DND-41 (cell line): ENCODE results near the gene NHEJ1.

Source experiments
- ATAC-seq: fragments of 200-7000 bp; cut with Tn5 transposase; 3 replicates; pipeline ENCODE4 v1.9.1; 2021; ENCODE audit warnings: low read depth; ENCODE audit not compliant: insufficient read depth
- DNase-seq: peaks from one replicate; pipeline ENCODE4 v3.0.0-alpha.2; 2020
- H2AFZ ChIP-seq: 2 replicates; pipeline ENCODE4 v1.6.0; 2012; ENCODE audit warnings: low read depth, low read length
- H3K27ac ChIP-seq: 2 replicates; pipeline ENCODE4 v1.5.1; 2012; ENCODE audit warnings: low read length, inconsistent platforms
- H3K27me3 ChIP-seq: fragments of 200-600 bp; sonication (generic); 2 replicates; pipeline ENCODE4 v1.6.0; 2012; ENCODE audit warnings: low read length, mild to moderate bottlenecking, inconsistent platforms; ENCODE audit not compliant: insufficient read depth, poor library complexity
- H3K36me3 ChIP-seq: 2 replicates; pipeline ENCODE4 v1.5.1; 2012; ENCODE audit warnings: low read length, inconsistent platforms; ENCODE audit not compliant: insufficient read depth
- H3K4me1 ChIP-seq: 2 replicates; pipeline ENCODE4 v1.5.1; 2012; ENCODE audit warnings: mild to moderate bottlenecking, low read length; ENCODE audit not compliant: insufficient read depth
- H3K4me2 ChIP-seq: 2 replicates; pipeline ENCODE4 v1.6.0; 2012; ENCODE audit warnings: mild to moderate bottlenecking, moderate library complexity, low read length, inconsistent platforms; ENCODE audit not compliant: insufficient read depth
- H3K4me3 ChIP-seq, 2 experiments: fragments of 200-600 bp in 1 of 2; shearing (Covaris generic) in 1 of 2; 2 replicates each; pipeline ENCODE4 v1.5.1; 2012 to 2016; ENCODE audit warnings: inconsistent platforms in 2 of 2, low read length in 2 of 2, mild to moderate bottlenecking in 2 of 2, low read depth in 1 of 2, moderate library complexity in 1 of 2
- H3K79me2 ChIP-seq: 2 replicates; pipeline ENCODE4 v1.6.0; 2012; ENCODE audit warnings: low read length, inconsistent platforms; ENCODE audit not compliant: insufficient read depth
- H3K9ac ChIP-seq: 2 replicates; pipeline ENCODE4 v1.6.0; 2012; ENCODE audit warnings: low read depth, mild to moderate bottlenecking, inconsistent platforms, low read length, moderate library complexity
- H3K9me3 ChIP-seq: 2 replicates; pipeline ENCODE4 v1.5.1; 2012; ENCODE audit warnings: low read length, moderate library complexity, mild to moderate bottlenecking, inconsistent platforms; ENCODE audit not compliant: insufficient read depth, severe bottlenecking
- H4K20me1 ChIP-seq: 2 replicates; pipeline ENCODE4 v1.6.0; 2012; ENCODE audit warnings: low read length; ENCODE audit not compliant: insufficient read depth
- CTCF ChIP-seq: IDR thresholded peaks from 2 replicates; pipeline ENCODE4 v1.5.1; 2012; ENCODE audit warnings: borderline replicate concordance, low read length, moderate library complexity, mild to moderate bottlenecking; ENCODE audit not compliant: poor library complexity, severe bottlenecking; ENCODE audit errors: extremely low read depth
- EZH2 ChIP-seq: IDR thresholded peaks from 3 replicates; pipeline ENCODE4 v1.6.1; 2012; ENCODE audit warnings: borderline replicate concordance, low read depth, mild to moderate bottlenecking, moderate library complexity, low read length, inconsistent platforms; ENCODE audit not compliant: severe bottlenecking

NHEJ1 gene

GRCh38 chr2:219165058-219165911, 4.7 kb upstream of the NHEJ1 start:
- TF ChIP-seq EZH2 (no peak), CTCF (no peak)
- no peak overlapping the region for H3K4me2 ChIP-seq
- DNase-seq (no peak), ATAC-seq (no peak)
- H2AFZ ChIP-seq, result no peak overlapping the region
- H3K79me2 ChIP-seq, result no peaks in the 10 kb centered on the region
- no peaks in the 10 kb centered on the region for H3K27me3 ChIP-seq
- no peak overlapping the region for H3K9ac ChIP-seq
- H3K27ac ChIP-seq, result no peak overlapping the region
- no peaks in the 10 kb centered on the region for H3K9me3 ChIP-seq
- H3K4me3 ChIP-seq, result no peak overlapping the region
- H4K20me1 ChIP-seq, result no peaks in the 10 kb centered on the region
- no peaks in the 10 kb centered on the region for H3K36me3 ChIP-seq
- H3K4me1 ChIP-seq, result peaks cover 8% of the 10 kb centered on the region

- H3K4me1 ChIP-seq, result peaks cover 15% of the 10 kb centered on the region
- H3K4me2 ChIP-seq, result no peak overlapping the region
- H4K20me1 ChIP-seq, result no peaks in the 10 kb centered on the region
- DNase-seq (no peak), ATAC-seq (no peak)
- H3K9ac ChIP-seq, result no peak overlapping the region
- TF ChIP-seq EZH2, result no peak
- TF ChIP-seq CTCF, result no peak
- H3K79me2 ChIP-seq, result no peaks in the 10 kb centered on the region
- no peak overlapping the region for H2AFZ ChIP-seq
- no peaks in the 10 kb centered on the region for H3K36me3 ChIP-seq
- H3K27me3 ChIP-seq, result no peaks in the 10 kb centered on the region
- H3K4me3 ChIP-seq, result no peak overlapping the region
- no peak overlapping the region for H3K27ac ChIP-seq
- no peaks in the 10 kb centered on the region for H3K9me3 ChIP-seq
Observed at GRCh38 chr2:219163156-219163555, 2.5 kb upstream of the NHEJ1 start.

- Histone ChIP-seq H3K27ac (peak overlapping the region; percentile 96), H3K9ac (peak overlapping the region; percentile 72), H3K4me2 (peak overlapping the region; percentile 72), H3K4me1 (peaks cover 15% of the 10 kb centered on the region), H4K20me1 (no peaks in the 10 kb centered on the region), H3K27me3 (no peaks in the 10 kb centered on the region), H3K4me3 (peak overlapping the region; percentile 34 to 72; a peak in 3 of 4 replicates), H3K36me3 (peaks cover 2% of the 10 kb centered on the region; the same call in 1 of the 2 replicates), H3K79me2 (no peaks in the 10 kb centered on the region), H3K9me3 (no peaks in the 10 kb centered on the region), H2AFZ (peak overlapping the region; percentile 96; the same call in 1 of the 2 replicates)
- ATAC-seq (no peak), DNase-seq (no peak)
- TF ChIP-seq EZH2 (no peak), CTCF (no peak)
Observed at GRCh38 chr2:219161097-219161496, 482 bp upstream of the NHEJ1 start.
